GM23338 (cell line): ENCODE data around the gene DBF4B. TPM values are rescaled to one million over a fixed set of nuclear protein-coding genes. Genes with fewer than 3 reads are reported as not detected.
"Not testable (repeated sequence)": the region's sequence is repeated elsewhere in the genome, so short reads cannot be mapped to it uniquely, and the experiment has no call there.

Experiments
- ATAC-seq: fragments of 200-7000 bp; cut with Tn5 transposase; 3 replicates; pipeline ENCODE4 v1.9.1; 2020
- DNase-seq: peaks from one replicate; pipeline ENCODE4 v3.0.0-alpha.2; 2015; ENCODE audit warnings: low spot score
- H2AFZ ChIP-seq: fragments of 200-600 bp; sonication (generic); 2 replicates; pipeline ENCODE4 v1.8.0; 2016; ENCODE audit warnings: antibody characterized with exemption, mild to moderate bottlenecking, moderate library complexity
- H3F3A ChIP-seq: fragments of 200-600 bp; sonication (generic); replicated peaks from 2 replicates; pipeline ENCODE4 v1.8.0; 2017; ENCODE audit warnings: antibody characterized with exemption, mixed run types, low read depth
- H3K27ac ChIP-seq: fragments of 200-600 bp; sonication (generic); 2 replicates; pipeline ENCODE4 v1.6.1; 2016; ENCODE audit warnings: low read depth
- H3K27me3 ChIP-seq: fragments of 200-600 bp; sonication (generic); 2 replicates; pipeline ENCODE4 v1.8.0; 2016; ENCODE audit warnings: mild to moderate bottlenecking, mixed run types, moderate library complexity; ENCODE audit not compliant: insufficient read depth
- H3K36me3 ChIP-seq: fragments of 200-600 bp; sonication (generic); 2 replicates; pipeline ENCODE4 v1.8.0; 2016; ENCODE audit warnings: mild to moderate bottlenecking; ENCODE audit not compliant: insufficient read depth
- H3K4me1 ChIP-seq: fragments of 200-600 bp; sonication (generic); 2 replicates; pipeline ENCODE4 v1.8.0; 2016; ENCODE audit warnings: mild to moderate bottlenecking, moderate library complexity; ENCODE audit not compliant: insufficient read depth
- H3K4me2 ChIP-seq: fragments of 200-600 bp; sonication (generic); 2 replicates; pipeline ENCODE4 v1.7.1; 2017; ENCODE audit warnings: mixed run types
- H3K4me3 ChIP-seq: fragments of 200-600 bp; sonication (generic); 2 replicates; pipeline ENCODE4 v1.6.1; 2016; ENCODE audit warnings: mixed run types
- H3K79me2 ChIP-seq: fragments of 200-600 bp; sonication (generic); replicated peaks from 2 replicates; pipeline ENCODE4 v1.8.0; 2017; ENCODE audit warnings: mild to moderate bottlenecking; ENCODE audit not compliant: insufficient read depth
- H3K9me2 ChIP-seq: fragments of 200-600 bp; sonication (generic); 2 replicates; pipeline ENCODE4 v1.8.0; 2017; ENCODE audit not compliant: insufficient read depth
- H4K20me1 ChIP-seq: fragments of 200-600 bp; sonication (generic); replicated peaks from 2 replicates; pipeline ENCODE4 v1.8.0; 2017; ENCODE audit warnings: mild to moderate bottlenecking; ENCODE audit not compliant: insufficient read depth
- H3K27ac Mint-ChIP-seq: 2 replicates; pipeline ENCODE4 v1.8.0; 2020; ENCODE audit warnings: inconsistent platforms, mild to moderate bottlenecking, moderate library complexity, mixed read lengths
- H3K27me3 Mint-ChIP-seq: 3 replicates; pipeline ENCODE4 v1.8.0; 2022; ENCODE audit warnings: low read depth, mild to moderate bottlenecking, moderate library complexity, mixed read lengths, inconsistent platforms; ENCODE audit not compliant: insufficient read depth, poor library complexity
- H3K36me3 Mint-ChIP-seq: 3 replicates; pipeline ENCODE4 v1.8.0; 2021; ENCODE audit warnings: low read depth, mild to moderate bottlenecking, inconsistent platforms, moderate library complexity, mixed read lengths
- H3K4me1 Mint-ChIP-seq: 3 replicates; pipeline ENCODE4 v1.8.0; 2020; ENCODE audit warnings: mild to moderate bottlenecking, inconsistent platforms, mixed read lengths
- H3K4me3 Mint-ChIP-seq: 3 replicates; pipeline ENCODE4 v1.8.0; 2021; ENCODE audit warnings: moderate library complexity, mild to moderate bottlenecking, inconsistent platforms, mixed read lengths
- H3K9me3 Mint-ChIP-seq: 3 replicates; pipeline ENCODE4 v1.8.0; 2020; ENCODE audit warnings: moderate library complexity, mild to moderate bottlenecking, inconsistent platforms, mixed read lengths
- CREB1 ChIP-seq: fragments of 250-450 bp; sonication (Bioruptor Pico); IDR thresholded peaks from 2 replicates; pipeline ENCODE4 v1.5.0; 2020; ENCODE audit warnings: low read depth, mild to moderate bottlenecking, moderate library complexity
- EZH2phosphoT487 ChIP-seq: fragments of 200-600 bp; sonication (generic); IDR thresholded peaks from one replicate; pipeline ENCODE4 v1.8.1; 2018; ENCODE audit warnings: antibody characterized with exemption; ENCODE audit not compliant: unreplicated experiment
- NANOG ChIP-seq: IDR thresholded peaks from 2 replicates; pipeline ENCODE4 v1.6.1; 2016; ENCODE audit warnings: antibody characterized with exemption, borderline replicate concordance
- STAT1 ChIP-seq: IDR thresholded peaks from one replicate; pipeline ENCODE4 v1.6.1; 2016; ENCODE audit warnings: antibody characterized with exemption; ENCODE audit not compliant: unreplicated experiment
- ZNF331 ChIP-seq: fragments of 250-450 bp; sonication (Bioruptor Pico); IDR thresholded peaks from 2 replicates; pipeline ENCODE4 v1.5.0; 2020; ENCODE audit warnings: low read depth, mild to moderate bottlenecking, moderate library complexity
- ZNF462 ChIP-seq: fragments of 250-450 bp; sonication (Bioruptor Pico); IDR thresholded peaks from 2 replicates; pipeline ENCODE4 v1.5.0; 2020; ENCODE audit warnings: mild to moderate bottlenecking, moderate library complexity
- polyA plus RNA-seq: library from polyadenylated mRNA; unstranded; fragments of >200 nt; fragmentation: Nextera tagmentation; extraction: Ambion mirVana; gene quantifications from 2 replicates; pipeline ENCODE4 v1.2.1, GENCODE V29; 2016
- total RNA-seq: library from RNA; depleted of rRNA; stranded (reverse); fragments of >200 nt; shearing (Covaris generic); gene quantifications from 2 replicates; pipeline ENCODE4 v1.2.3, GENCODE V29; 2014
- TF ChIP-seq, protein P1 (sequence below), 2 experiments: fragments of 200-600 bp in 1 of 2; sonication (generic) in 1 of 2; conservative IDR thresholded peaks; 2 replicates each; pipeline versions ENCODE4 v1.5.1 to v1.6.1; 2016 to 2017; ENCODE audit warnings: antibody characterized with exemption in 2 of 2, low read depth in 2 of 2, mild to moderate bottlenecking in 2 of 2, moderate library complexity in 1 of 2

DBF4B gene
- total and polyA plus RNA-seq, 2 experiments from 2014 or later = 9.9 to 16.4 TPM

GRCh38 chr17:44722254-44722653 lies 13.8 kb downstream of the DBF4B start:
- H3K4me1 ChIP-seq = no peaks in the 10 kb centered on the region
- no peaks in the 10 kb centered on the region; the same call in 1 of the 2 replicates for H4K20me1 ChIP-seq
- Mint-ChIP-seq H3K9me3 (no peaks in the 10 kb centered on the region), H3K36me3 (peaks cover 47% of the 10 kb centered on the region), H3K27me3 (no peaks in the 10 kb centered on the region), H3K4me1 (no peaks in the 10 kb centered on the region; the same call in 2 of the 3 replicates), H3K27ac (no peak overlapping the region), H3K4me3 (no peak overlapping the region)
- peaks cover 2% of the 10 kb centered on the region; the same call in 1 of the 2 replicates for H3F3A ChIP-seq
- no peaks in the 10 kb centered on the region for H3K79me2 ChIP-seq
- no peak overlapping the region for H3K4me3 ChIP-seq
- H3K27ac ChIP-seq = no peak overlapping the region
- DNase-seq = no peak
- no peak overlapping the region for H3K4me2 ChIP-seq
- no peaks in the 10 kb centered on the region for H3K27me3 ChIP-seq
- H3K36me3 ChIP-seq = no peaks in the 10 kb centered on the region
- no peaks in the 10 kb centered on the region for H3K9me2 ChIP-seq
- ATAC-seq = no peak
- H2AFZ ChIP-seq = no peak overlapping the region
- TF ChIP-seq, protein P1, sequence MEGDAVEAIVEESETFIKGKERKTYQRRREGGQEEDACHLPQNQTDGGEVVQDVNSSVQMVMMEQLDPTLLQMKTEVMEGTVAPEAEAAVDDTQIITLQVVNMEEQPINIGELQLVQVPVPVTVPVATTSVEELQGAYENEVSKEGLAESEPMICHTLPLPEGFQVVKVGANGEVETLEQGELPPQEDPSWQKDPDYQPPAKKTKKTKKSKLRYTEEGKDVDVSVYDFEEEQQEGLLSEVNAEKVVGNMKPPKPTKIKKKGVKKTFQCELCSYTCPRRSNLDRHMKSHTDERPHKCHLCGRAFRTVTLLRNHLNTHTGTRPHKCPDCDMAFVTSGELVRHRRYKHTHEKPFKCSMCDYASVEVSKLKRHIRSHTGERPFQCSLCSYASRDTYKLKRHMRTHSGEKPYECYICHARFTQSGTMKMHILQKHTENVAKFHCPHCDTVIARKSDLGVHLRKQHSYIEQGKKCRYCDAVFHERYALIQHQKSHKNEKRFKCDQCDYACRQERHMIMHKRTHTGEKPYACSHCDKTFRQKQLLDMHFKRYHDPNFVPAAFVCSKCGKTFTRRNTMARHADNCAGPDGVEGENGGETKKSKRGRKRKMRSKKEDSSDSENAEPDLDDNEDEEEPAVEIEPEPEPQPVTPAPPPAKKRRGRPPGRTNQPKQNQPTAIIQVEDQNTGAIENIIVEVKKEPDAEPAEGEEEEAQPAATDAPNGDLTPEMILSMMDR (conservative IDR thresholded peaks at IDR 0.05; ENCODE audit: low read depth in 2 of 2) = no peak
- TF ChIP-seq EZH2phosphoT487 (no peak), ZNF462 (CRISPR knock-in tag) (no peak), STAT1 (no peak), NANOG (no peak), CREB1 (CRISPR knock-in tag) (no peak), ZNF331 (CRISPR knock-in tag) (no peak)

DNA sequence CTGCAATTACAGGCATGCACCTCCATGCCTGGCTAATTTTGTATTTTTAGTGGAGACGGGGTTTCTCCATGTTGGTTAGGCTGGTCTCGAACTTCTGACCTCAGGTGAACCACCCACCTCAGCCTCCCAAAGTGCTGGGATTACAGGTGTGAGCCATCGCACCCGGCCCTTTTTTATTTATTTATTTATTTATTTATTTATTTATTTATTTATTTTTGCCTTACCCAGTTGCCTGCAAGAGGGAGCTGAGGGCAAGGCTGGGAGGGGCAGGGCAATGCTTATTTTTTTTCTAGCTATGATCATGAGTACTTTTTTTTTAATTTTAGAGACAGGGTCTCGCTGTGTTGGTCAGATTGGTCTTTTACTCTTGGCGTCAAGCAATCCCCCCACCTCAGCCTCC lies 17.7 kb downstream of the DBF4B start:
- H3K79me2 ChIP-seq, H3K4me3 Mint-ChIP-seq, H3K9me3 Mint-ChIP-seq, DNase-seq, H3K36me3 ChIP-seq, ATAC-seq, H3K4me1 Mint-ChIP-seq, H4K20me1 ChIP-seq, H3K27ac ChIP-seq, H3K4me2 ChIP-seq, H3F3A ChIP-seq, H3K27ac Mint-ChIP-seq, H3K4me3 ChIP-seq, H3K4me1 ChIP-seq, H3K27me3 Mint-ChIP-seq, H2AFZ ChIP-seq, H3K9me2 ChIP-seq, H3K27me3 ChIP-seq: not testable (repeated sequence)
- peaks cover 41% of the 10 kb centered on the region for H3K36me3 Mint-ChIP-seq
